Measurements from ENCODE around the gene ATP13A1.
"Not testable (repeated sequence)": the region's sequence is repeated elsewhere in the genome, so short reads cannot be mapped to it uniquely, and the experiment has no call there.

The ATP13A1 gene

GRCh38 chr19:19613506-19613905, 50.0 kb downstream of the ATP13A1 start:
- ChIA-PET CTCF (interaction anchor here (0.6 to 2.5 kb wide), 5 partner anchors 11 to 95 kb away, joined by 3 to 5 read pairs (median 4); no protein-coding TSS in a partner anchor), POLR2A (ENCODE audit: low non-redundant PET) (interaction anchor here (0.6 kb wide), 1 partner anchor 16 kb away, joined by 3 read pairs; no protein-coding TSS in a partner anchor)
- H3K27ac ChIP-seq = peak overlapping the region; percentile 82
- TF ChIP-seq, protein P1, sequence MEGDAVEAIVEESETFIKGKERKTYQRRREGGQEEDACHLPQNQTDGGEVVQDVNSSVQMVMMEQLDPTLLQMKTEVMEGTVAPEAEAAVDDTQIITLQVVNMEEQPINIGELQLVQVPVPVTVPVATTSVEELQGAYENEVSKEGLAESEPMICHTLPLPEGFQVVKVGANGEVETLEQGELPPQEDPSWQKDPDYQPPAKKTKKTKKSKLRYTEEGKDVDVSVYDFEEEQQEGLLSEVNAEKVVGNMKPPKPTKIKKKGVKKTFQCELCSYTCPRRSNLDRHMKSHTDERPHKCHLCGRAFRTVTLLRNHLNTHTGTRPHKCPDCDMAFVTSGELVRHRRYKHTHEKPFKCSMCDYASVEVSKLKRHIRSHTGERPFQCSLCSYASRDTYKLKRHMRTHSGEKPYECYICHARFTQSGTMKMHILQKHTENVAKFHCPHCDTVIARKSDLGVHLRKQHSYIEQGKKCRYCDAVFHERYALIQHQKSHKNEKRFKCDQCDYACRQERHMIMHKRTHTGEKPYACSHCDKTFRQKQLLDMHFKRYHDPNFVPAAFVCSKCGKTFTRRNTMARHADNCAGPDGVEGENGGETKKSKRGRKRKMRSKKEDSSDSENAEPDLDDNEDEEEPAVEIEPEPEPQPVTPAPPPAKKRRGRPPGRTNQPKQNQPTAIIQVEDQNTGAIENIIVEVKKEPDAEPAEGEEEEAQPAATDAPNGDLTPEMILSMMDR (conservative IDR thresholded peaks at IDR 0.05; ENCODE audit: low read depth) = no peak
- DNase-seq (ENCODE audit: low spot score) = peak; percentile 79

- TF ChIP-seq, protein P1 (conservative IDR thresholded peaks at IDR 0.05; ENCODE audit: low read depth) = no peak
- DNase-seq (ENCODE audit: low spot score) = no peak
- ChIA-PET POLR2A (ENCODE audit: low non-redundant PET) (interaction anchor here (0.7 kb wide), 1 partner anchor 11 kb away, joined by 3 read pairs; no protein-coding TSS in a partner anchor), CTCF (interaction anchor here (0.7 kb wide), 1 partner anchor 115 kb away, joined by 4 read pairs; no protein-coding TSS in a partner anchor)
- H3K27ac ChIP-seq = no peak overlapping the region
These were observed 52.9 kb downstream of the ATP13A1 start for GRCh38 chr19:19610376-19611202.

DNA sequence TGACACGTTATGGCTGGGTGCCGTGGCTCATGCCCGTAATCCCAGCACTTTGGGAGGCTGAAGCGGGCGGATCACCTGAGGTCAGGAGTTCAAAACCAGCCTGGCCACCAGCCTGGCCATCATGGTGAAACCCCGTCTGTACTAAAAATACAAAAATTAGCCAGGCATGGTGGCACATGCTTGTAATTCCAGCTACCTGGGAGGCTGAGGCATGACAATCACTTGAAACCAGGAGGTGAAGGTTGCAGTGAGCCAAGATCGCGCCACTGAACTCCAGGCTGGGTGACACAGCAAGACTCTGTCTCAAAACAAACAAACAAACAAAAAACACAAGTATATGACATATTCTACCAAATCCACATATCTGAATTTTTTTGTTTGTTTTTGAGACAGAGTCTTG, 56.8 kb downstream of the ATP13A1 start:
- POLR2A ChIA-PET (ENCODE audit: low non-redundant PET); DNase-seq (ENCODE audit: low spot score): not testable (repeated sequence)
- CTCF ChIA-PET = interaction anchor here (1.3 kb wide), 1 partner anchor 52 kb away, joined by 3 read pairs; no protein-coding TSS in a partner anchor
- H3K27ac ChIP-seq = peak overlapping the region; percentile 67

- peak overlapping the region; percentile 67 for H3K27ac ChIP-seq
- peak; percentile 87 for DNase-seq (ENCODE audit: low spot score)
- ChIA-PET POLR2A (ENCODE audit: low non-redundant PET) (no interaction called here), CTCF (no interaction called here)
- TF ChIP-seq, protein P1 (conservative IDR thresholded peaks at IDR 0.05; ENCODE audit: low read depth) = no peak
These were observed 57.5 kb downstream of the ATP13A1 start for GRCh38 chr19:19606021-19606420.

DNA sequence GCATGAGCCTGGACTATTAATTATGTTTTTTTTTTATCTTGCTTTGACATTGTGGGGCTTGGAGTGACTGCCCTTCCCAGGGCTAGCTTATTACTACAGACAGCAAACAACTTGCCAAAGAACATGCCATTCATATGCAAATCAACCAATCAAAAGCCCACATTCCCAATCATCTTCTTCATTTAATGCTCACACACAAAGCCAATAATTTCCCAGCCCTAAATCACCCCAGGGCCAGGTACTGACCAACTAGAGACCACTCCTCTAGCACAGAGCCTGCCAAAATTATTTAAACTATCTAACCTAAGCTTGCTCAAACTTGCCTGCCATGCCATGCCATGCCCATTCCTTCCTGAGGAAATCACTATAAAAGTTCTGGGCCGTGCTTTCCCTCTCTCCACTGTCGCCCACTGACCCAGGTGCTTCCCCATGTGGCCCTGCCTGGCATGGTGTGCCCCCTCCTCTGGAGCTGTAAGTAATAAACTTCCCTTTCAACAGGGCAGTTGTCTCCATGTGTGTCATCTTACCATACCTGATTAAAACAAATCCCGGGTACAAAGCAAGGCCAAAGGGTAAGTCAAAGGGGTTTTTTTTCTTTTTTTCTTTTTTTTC, 60.7 kb downstream of the ATP13A1 start:
- TF ChIP-seq, protein P1 (conservative IDR thresholded peaks at IDR 0.05; ENCODE audit: low read depth) = no peak
- peak; percentile 62 for DNase-seq (ENCODE audit: low spot score)
- ChIA-PET CTCF (interaction anchor here (0.6 to 1.5 kb wide), 5 partner anchors 11 to 78 kb away, joined by 3 to 6 read pairs (median 4); no protein-coding TSS in a partner anchor), POLR2A (ENCODE audit: low non-redundant PET) (no interaction called here)
- H3K27ac ChIP-seq = peak overlapping the region; percentile 81

DNA sequence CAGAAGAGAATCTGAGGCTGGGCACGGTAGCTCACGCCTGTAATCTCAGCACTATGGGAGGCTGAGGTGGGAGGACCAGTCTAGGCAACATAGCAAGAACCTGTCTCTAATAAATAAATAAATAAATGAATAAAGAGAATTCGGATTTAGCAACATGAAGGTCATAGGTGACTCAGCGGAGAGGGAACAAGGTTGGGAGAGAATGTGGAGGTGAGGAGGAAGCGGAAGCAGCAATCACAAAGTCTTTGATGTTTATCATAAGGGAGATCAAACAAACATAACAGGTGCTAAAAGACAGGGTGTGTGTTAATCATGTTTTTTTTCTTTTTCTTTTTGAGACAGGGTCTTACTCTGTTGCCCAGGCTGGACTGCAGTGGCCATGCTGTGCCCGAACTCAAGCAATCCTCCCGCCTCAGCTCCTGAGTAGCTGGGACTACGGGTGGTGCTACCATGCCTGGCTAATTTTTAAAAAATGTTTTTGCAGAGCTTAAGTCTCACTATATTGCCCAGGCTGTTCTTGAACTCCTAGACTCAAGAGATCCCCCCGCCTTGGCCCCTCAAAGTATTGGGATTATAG, 61.3 kb downstream of the ATP13A1 start:
- TF ChIP-seq, protein P1 (conservative IDR thresholded peaks at IDR 0.05; ENCODE audit: low read depth) = no peak
- peak overlapping the region; percentile 81 for H3K27ac ChIP-seq
- ChIA-PET POLR2A (ENCODE audit: low non-redundant PET) (no interaction called here), CTCF (interaction anchor here (0.6 to 1.5 kb wide), 5 partner anchors 11 to 236 kb away, joined by 3 to 6 read pairs (median 4); no protein-coding TSS in a partner anchor)
- peak; percentile 45 for DNase-seq (ENCODE audit: low spot score)

All from RWPE1 (cell line).